ENCODE data around the gene TMEM131L.

DNA sequence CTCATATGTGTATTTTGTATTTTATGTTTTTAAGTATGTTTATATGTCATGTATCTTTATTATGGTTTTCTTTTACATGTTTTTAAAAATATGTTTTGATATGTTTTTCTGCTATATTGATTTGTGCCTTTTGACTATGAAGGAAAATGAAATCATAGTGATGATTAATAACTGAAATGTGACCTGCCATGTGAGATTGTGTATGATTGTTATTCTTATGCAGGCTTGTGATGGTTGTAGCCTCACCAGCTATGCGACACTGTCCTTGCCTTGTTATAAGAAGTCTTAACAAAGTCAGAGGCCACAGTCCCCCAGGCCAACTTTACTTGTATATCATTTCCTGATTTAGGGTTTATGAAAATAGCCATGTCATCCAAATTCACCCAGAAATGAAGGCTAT lies 83.2 kb downstream of the TMEM131L start:
- TF ChIP-seq, protein P1, sequence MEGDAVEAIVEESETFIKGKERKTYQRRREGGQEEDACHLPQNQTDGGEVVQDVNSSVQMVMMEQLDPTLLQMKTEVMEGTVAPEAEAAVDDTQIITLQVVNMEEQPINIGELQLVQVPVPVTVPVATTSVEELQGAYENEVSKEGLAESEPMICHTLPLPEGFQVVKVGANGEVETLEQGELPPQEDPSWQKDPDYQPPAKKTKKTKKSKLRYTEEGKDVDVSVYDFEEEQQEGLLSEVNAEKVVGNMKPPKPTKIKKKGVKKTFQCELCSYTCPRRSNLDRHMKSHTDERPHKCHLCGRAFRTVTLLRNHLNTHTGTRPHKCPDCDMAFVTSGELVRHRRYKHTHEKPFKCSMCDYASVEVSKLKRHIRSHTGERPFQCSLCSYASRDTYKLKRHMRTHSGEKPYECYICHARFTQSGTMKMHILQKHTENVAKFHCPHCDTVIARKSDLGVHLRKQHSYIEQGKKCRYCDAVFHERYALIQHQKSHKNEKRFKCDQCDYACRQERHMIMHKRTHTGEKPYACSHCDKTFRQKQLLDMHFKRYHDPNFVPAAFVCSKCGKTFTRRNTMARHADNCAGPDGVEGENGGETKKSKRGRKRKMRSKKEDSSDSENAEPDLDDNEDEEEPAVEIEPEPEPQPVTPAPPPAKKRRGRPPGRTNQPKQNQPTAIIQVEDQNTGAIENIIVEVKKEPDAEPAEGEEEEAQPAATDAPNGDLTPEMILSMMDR (IDR thresholded peaks at IDR 0.05; ENCODE audit: insufficient read depth, low read depth, low read length), result no peak
- TF ChIP-seq EZH2 (IDR thresholded peaks at IDR 0.05; ENCODE audit: insufficient read depth, low read length), result no peak

Data from astrocyte (in vitro differentiated cells and primary cell).